GM21367 (cell line): ENCODE results near the gene NUP54.

Source experiments
- ATAC-seq: cut with Tn5 transposase; IDR thresholded peaks from one replicate; pipeline ENCODE4 v1.9.1; 2021; ENCODE audit not compliant: unreplicated experiment

NUP54 gene, protein sequence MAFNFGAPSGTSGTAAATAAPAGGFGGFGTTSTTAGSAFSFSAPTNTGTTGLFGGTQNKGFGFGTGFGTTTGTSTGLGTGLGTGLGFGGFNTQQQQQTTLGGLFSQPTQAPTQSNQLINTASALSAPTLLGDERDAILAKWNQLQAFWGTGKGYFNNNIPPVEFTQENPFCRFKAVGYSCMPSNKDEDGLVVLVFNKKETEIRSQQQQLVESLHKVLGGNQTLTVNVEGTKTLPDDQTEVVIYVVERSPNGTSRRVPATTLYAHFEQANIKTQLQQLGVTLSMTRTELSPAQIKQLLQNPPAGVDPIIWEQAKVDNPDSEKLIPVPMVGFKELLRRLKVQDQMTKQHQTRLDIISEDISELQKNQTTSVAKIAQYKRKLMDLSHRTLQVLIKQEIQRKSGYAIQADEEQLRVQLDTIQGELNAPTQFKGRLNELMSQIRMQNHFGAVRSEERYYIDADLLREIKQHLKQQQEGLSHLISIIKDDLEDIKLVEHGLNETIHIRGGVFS

GRCh38 chr4:76148142-76148865, at the start of gene NUP54:
Gene NUP54 (minus strand): TSS chr4:76148397. CDS start chr4:76148374, 23 bp downstream.
- ATAC-seq = peak; percentile 99

GRCh38 chr4:76197031-76197743, 49.0 kb upstream of the NUP54 start:
- no peak for ATAC-seq

GRCh38 chr4:76196376-76196775, 48.2 kb upstream of the NUP54 start:
- no peak for ATAC-seq

DNA sequence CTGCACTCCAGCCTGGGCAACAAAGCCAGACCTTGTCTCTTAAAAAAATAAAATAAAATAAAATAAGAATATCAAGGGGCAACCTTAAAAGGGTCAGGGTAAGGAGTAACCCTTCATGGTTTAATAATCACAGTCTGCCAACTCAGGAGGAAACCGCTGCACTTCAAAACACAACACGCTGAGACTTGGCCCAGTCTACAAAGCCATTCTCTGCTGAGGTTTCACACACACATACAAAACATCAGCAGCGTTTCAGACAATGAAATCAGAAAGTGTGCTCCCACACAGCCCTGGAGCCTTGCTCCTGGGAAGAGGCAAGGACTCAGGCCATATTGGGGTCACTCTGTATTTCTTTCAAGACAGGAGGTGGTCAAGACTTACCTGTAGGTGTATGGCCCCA, 47.1 kb upstream of the NUP54 start:
- no peak for ATAC-seq

GRCh38 chr4:76194325-76194724, 46.1 kb upstream of the NUP54 start:
- no peak for ATAC-seq

GRCh38 chr4:76192236-76192635, 44.0 kb upstream of the NUP54 start:
- no peak for ATAC-seq

DNA sequence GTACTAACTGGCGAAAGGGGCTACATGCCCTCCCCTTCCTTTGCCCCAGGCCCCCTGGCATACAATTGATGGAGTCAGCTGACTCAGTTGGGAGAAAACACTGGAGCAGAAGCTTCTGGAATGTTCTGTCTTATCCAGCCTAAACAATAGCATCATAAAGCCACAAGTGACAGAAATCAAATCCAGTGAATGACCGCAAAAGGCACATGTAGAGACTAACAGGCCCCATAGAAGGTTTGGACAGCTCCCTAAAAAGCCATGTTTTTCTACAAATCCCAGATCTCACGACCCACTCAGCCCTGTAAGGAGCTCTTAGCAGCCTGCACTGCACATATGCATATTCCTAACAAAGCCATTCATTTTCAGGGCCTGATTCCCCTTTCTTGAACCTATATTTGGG, 40.4 kb upstream of the NUP54 start:
- ATAC-seq = no peak

- no peak for ATAC-seq
These were observed 40.0 kb upstream of the NUP54 start for GRCh38 chr4:76188149-76188548.

GRCh38 chr4:76187152-76187551, 39.0 kb upstream of the NUP54 start:
- no peak for ATAC-seq

DNA sequence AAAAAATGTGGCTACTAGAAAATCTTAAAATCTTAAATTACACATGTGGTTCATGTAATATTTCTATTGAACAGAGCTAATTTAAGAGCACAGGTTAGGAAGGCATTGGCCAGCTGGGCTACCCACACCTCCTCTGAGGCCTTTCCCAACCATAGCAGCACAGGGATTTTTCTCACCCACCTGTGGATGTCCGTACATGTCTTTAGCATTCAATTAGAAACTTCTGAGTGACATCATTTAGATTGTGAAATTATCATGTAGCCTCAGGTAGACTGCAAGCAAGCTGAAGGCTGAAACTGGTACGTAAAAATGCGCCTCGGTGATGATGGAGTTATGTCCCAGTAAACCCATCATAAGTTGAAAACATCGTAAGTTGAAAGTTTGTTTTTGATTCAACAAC, 34.3 kb upstream of the NUP54 start:
- ATAC-seq = no peak

- ATAC-seq = peak; percentile 90
These were observed 31.5 kb upstream of the NUP54 start for GRCh38 chr4:76179398-76180318.

DNA sequence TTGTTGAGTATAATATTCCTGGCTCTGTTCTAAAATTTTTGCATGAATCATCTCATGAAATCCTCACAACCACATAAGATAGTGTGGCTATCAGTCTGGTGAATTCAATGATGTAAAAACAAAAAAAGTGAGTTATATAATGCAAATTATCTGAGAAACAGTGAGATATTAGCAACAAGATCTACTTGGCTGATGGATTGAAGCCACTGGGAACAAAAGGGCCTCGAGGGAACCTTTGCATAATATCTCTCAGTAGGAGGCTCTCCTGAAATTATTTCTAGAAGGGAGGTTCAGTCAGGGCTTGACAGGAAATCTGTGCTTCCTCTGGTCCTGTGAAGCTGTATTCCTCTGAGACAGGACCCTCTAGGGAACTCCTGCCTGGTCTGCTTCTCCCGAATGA, 30.1 kb upstream of the NUP54 start:
- no peak for ATAC-seq

- no peak for ATAC-seq
These were observed 29.5 kb upstream of the NUP54 start for GRCh38 chr4:76177709-76178108.

DNA sequence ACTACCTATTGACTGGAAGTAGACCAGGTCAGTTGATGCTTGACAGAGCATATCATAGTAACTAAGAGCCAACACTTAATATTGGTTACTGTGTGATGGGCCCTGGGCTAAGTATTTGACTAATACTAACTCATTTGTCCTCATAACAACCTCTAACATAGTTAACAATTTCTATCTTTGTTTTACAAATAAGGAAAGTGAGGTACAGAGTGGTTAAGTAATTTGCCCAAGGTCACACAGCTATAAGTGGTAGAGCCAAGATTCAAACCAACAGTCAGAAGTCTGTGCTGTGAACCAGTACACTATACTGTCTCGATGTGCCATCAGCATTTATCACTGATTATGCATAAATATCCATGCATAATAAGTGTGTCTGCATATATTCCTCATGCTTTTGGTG, 27.1 kb upstream of the NUP54 start:
- no peak for ATAC-seq

- ATAC-seq = no peak
These were observed 26.0 kb upstream of the NUP54 start for GRCh38 chr4:76174216-76174615.

GRCh38 chr4:76168688-76169087, 20.5 kb upstream of the NUP54 start:
- ATAC-seq = no peak

DNA sequence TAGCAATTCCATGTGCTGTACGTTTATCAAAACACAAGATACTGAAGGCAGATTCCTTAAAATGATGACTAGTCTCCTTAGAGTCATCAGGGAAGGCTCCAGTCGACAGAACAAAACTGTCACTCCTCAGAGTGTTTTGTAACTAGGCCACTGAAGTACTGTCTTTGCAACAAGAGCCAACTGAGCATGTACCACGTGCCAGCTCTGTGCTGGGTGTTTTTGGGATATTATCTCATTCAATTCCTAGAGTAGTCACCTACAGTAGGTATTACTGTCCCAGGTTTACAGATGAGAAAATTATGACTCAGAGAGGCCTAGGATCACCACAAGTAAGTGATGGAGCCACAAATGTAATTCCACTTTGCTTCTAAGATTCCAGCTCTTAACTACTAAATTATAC, 18.3 kb upstream of the NUP54 start:
- ATAC-seq = no peak

DNA sequence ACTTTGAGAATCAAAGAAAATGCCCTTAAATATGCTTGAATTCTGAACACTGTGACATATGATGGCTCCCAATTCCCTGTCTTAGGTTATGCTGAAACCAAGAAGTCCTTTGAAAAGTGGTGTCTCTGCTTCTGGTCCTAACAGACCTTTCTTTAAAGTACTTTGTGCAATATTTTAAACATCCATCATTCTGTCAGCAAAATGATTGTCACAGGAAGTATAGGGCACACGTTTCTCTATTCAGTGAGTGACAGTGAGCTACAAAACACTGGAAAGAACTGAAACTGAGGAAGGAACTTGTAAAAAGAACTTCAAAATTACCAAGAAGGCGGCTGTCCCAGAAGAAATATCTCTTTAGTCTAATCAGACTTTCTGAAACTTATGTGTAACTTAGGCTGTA, 12.2 kb upstream of the NUP54 start:
- ATAC-seq = no peak

DNA sequence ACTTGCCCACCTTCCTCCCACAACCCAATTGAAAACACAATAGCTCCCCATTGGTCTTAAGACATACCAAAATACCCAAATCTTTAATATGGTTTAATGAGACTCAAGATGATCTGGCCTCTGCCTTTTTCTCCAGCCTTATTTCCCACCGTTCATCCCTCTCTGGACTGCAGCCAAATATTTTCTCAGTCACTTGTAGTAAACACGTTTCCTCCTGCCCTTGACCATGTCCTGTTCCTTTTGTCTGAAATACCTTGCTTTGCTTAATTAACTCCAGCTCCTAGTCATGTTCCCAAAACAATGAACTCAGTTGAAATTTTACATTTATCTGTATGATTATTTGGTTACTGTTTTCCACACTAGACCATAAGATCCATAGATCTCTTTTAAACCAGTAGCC, 8.4 kb upstream of the NUP54 start:
- no peak for ATAC-seq

DNA sequence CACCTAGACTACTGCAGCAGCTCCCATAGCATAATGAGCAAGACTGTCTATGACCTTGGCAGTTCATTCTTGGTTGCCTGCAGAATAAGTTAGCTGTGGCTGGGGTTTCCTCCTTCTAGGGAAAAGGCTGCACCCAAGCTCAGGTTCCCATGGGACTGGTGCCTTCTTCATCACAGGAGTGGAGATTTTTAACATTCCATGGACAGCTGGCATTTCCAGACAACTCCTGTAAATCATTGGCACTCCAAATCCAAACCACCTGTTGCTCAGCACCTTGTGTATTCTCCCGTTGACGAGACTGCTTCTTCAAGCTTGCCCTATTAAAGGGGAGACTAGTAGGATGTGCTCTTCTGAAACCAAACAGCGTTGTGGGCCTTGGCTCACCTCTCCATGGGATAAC, 7.8 kb upstream of the NUP54 start:
- no peak for ATAC-seq

GRCh38 chr4:76153356-76153755, 5.2 kb upstream of the NUP54 start:
- ATAC-seq = no peak
